ENCODE data around the gene XKR3.
"Not testable (repeated sequence)": the region's sequence is repeated elsewhere in the genome, so short reads cannot be mapped to it uniquely, and the experiment has no call there.

The XKR3 gene

GRCh38 chr22:16734271-16734670 is 90.9 kb downstream of the XKR3 start:
- DNase-seq = not testable (repeated sequence)
